ENCODE data around the gene ADRM1. TPM values are rescaled to one million over a fixed set of nuclear protein-coding genes. Genes with fewer than 3 reads are reported as not detected.

ADRM1 gene
- total and polyA plus RNA-seq, 2 experiments from 2014 or later: 206 to 243 TPM

- H3K36me3 Mint-ChIP-seq (ENCODE audit: low read depth): peaks cover 59% of the 10 kb centered on the region
- Histone ChIP-seq H3F3A (replicated peaks; ENCODE audit: low read depth) (peaks cover 20% of the 10 kb centered on the region), H3K9me2 (ENCODE audit: insufficient read depth) (no peaks in the 10 kb centered on the region), H3K79me2 (replicated peaks; ENCODE audit: insufficient read depth) (peaks cover 9% of the 10 kb centered on the region; the same call in 1 of the 2 replicates), H3K4me3 (no peak overlapping the region), H3K27ac (ENCODE audit: low read depth) (peak overlapping the region; percentile 50; the same call in 1 of the 2 replicates), H4K20me1 (replicated peaks; ENCODE audit: insufficient read depth) (no peaks in the 10 kb centered on the region; the same call in 1 of the 2 replicates), H2AFZ (no peak overlapping the region), H3K4me1 (ENCODE audit: insufficient read depth) (peaks cover 4% of the 10 kb centered on the region; the same call in 1 of the 2 replicates), H3K27me3 (ENCODE audit: insufficient read depth) (no peaks in the 10 kb centered on the region), H3K36me3 (ENCODE audit: insufficient read depth) (peaks cover 21% of the 10 kb centered on the region), H3K4me2 (no peak overlapping the region)
- peaks cover 24% of the 10 kb centered on the region for H3K9me3 Mint-ChIP-seq
- peaks cover 15% of the 10 kb centered on the region for H3K27me3 Mint-ChIP-seq (ENCODE audit: insufficient read depth, low read depth, poor library complexity)
- DNase-seq (ENCODE audit: low spot score) (no peak), ATAC-seq (no peak)
- peaks cover 5% of the 10 kb centered on the region; the same call in 2 of the 3 replicates for H3K4me1 Mint-ChIP-seq
- no peak overlapping the region; the same call in 2 of the 3 replicates for H3K4me3 Mint-ChIP-seq
- TF ChIP-seq ZNF462 (CRISPR knock-in tag; IDR thresholded peaks at IDR 0.05): no peak
- no peak for TF ChIP-seq EZH2phosphoT487 (IDR thresholded peaks at IDR 0.05; ENCODE audit: unreplicated experiment)
- TF ChIP-seq POLR2AphosphoS5 (IDR thresholded peaks at IDR 0.05; ENCODE audit: low read depth): no peak
- TF ChIP-seq REST (IDR thresholded peaks at IDR 0.05; ENCODE audit: unreplicated experiment): no peak
- TF ChIP-seq STAT1 (IDR thresholded peaks at IDR 0.05; ENCODE audit: unreplicated experiment): no peak
- TF ChIP-seq CTCF (conservative IDR thresholded peaks at IDR 0.05; ENCODE audit: low read depth in 2 of 2): no peak
- TF ChIP-seq NANOG (IDR thresholded peaks at IDR 0.05; ENCODE audit: borderline replicate concordance): no peak
- TF ChIP-seq ZNF331 (CRISPR knock-in tag; IDR thresholded peaks at IDR 0.05; ENCODE audit: low read depth): no peak
- TF ChIP-seq JUNB (IDR thresholded peaks at IDR 0.05; ENCODE audit: unreplicated experiment): no peak
- no peak overlapping the region for H3K27ac Mint-ChIP-seq
These were observed 46.8 kb downstream of the ADRM1 start for GRCh38 chr20:62349556-62350097.

Data from GM23338 (cell line).